ENCODE data around the gene CRLF1. TPM values are rescaled to one million over a fixed set of nuclear protein-coding genes. Genes with fewer than 3 reads are reported as not detected.

The CRLF1 gene
- total RNA-seq, 1 donor from 2014 or later: 55.3 TPM

DNA sequence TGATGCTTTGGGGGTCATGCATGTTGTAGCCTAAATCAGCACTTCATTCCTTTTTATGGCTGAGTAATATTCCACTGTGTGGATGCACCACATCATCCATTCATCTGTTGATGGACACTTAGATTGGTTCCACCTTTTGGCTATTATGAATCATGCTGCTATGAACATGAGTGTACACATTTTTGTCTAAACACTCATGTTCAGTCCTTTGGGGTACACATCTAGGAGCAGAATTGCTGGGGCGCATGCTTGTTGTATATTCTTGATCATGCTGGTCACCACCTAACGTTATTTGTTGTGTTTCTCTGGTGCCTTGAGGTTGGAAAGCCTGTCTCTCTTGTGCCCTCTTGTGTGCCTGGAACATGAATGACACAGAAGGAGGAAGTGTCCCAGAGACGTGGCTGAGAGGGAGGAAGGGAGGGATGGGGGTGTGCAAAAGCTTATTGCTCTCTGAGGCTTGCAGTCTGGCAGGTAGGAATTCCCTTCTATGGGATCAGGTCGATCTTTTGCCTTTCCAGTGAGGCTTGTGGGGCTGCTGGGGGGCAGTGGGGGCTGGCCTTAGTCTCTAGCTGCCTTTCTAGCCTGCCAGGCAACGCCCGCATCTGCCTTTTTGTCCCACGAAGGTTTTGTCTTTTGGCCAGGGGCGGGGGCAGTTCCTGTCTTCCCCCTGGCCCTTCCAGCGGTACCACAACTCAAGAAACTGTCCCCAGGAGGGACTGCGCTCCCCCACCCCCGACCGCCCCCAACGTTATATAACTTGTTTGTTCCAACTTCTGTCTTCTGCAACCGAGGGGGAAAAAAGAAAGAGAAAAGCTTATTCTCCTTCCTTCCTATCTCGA is 37.8 kb upstream of the CRLF1 start:
- Mint-ChIP-seq H3K27ac (ENCODE audit: unreplicated experiment) (no peak overlapping the region), H3K9me3 (ENCODE audit: unreplicated experiment) (peaks cover 2% of the 10 kb centered on the region), H3K4me3 (ENCODE audit: unreplicated experiment) (no peak overlapping the region), H3K27me3 (ENCODE audit: unreplicated experiment) (no peaks in the 10 kb centered on the region), H3K36me3 (ENCODE audit: unreplicated experiment) (peaks cover 4% of the 10 kb centered on the region), H3K4me1 (ENCODE audit: low read depth, unreplicated experiment) (peaks cover 9% of the 10 kb centered on the region)
- no peak for DNase-seq
- TF ChIP-seq, protein P1, sequence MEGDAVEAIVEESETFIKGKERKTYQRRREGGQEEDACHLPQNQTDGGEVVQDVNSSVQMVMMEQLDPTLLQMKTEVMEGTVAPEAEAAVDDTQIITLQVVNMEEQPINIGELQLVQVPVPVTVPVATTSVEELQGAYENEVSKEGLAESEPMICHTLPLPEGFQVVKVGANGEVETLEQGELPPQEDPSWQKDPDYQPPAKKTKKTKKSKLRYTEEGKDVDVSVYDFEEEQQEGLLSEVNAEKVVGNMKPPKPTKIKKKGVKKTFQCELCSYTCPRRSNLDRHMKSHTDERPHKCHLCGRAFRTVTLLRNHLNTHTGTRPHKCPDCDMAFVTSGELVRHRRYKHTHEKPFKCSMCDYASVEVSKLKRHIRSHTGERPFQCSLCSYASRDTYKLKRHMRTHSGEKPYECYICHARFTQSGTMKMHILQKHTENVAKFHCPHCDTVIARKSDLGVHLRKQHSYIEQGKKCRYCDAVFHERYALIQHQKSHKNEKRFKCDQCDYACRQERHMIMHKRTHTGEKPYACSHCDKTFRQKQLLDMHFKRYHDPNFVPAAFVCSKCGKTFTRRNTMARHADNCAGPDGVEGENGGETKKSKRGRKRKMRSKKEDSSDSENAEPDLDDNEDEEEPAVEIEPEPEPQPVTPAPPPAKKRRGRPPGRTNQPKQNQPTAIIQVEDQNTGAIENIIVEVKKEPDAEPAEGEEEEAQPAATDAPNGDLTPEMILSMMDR (IDR thresholded peaks at IDR 0.05; ENCODE audit: partially characterized antibody, unreplicated experiment): no peak

- Mint-ChIP-seq H3K27me3 (ENCODE audit: unreplicated experiment) (peaks cover 7% of the 10 kb centered on the region), H3K9me3 (ENCODE audit: unreplicated experiment) (peaks cover 6% of the 10 kb centered on the region), H3K4me1 (ENCODE audit: low read depth, unreplicated experiment) (peaks cover 9% of the 10 kb centered on the region), H3K36me3 (ENCODE audit: unreplicated experiment) (no peaks in the 10 kb centered on the region), H3K4me3 (ENCODE audit: unreplicated experiment) (no peak overlapping the region), H3K27ac (ENCODE audit: unreplicated experiment) (no peak overlapping the region)
- TF ChIP-seq, protein P1 (IDR thresholded peaks at IDR 0.05; ENCODE audit: partially characterized antibody, unreplicated experiment): no peak
- DNase-seq: no peak
Observed at GRCh38 chr19:18639706-18640243, 33.2 kb upstream of the CRLF1 start.

DNA sequence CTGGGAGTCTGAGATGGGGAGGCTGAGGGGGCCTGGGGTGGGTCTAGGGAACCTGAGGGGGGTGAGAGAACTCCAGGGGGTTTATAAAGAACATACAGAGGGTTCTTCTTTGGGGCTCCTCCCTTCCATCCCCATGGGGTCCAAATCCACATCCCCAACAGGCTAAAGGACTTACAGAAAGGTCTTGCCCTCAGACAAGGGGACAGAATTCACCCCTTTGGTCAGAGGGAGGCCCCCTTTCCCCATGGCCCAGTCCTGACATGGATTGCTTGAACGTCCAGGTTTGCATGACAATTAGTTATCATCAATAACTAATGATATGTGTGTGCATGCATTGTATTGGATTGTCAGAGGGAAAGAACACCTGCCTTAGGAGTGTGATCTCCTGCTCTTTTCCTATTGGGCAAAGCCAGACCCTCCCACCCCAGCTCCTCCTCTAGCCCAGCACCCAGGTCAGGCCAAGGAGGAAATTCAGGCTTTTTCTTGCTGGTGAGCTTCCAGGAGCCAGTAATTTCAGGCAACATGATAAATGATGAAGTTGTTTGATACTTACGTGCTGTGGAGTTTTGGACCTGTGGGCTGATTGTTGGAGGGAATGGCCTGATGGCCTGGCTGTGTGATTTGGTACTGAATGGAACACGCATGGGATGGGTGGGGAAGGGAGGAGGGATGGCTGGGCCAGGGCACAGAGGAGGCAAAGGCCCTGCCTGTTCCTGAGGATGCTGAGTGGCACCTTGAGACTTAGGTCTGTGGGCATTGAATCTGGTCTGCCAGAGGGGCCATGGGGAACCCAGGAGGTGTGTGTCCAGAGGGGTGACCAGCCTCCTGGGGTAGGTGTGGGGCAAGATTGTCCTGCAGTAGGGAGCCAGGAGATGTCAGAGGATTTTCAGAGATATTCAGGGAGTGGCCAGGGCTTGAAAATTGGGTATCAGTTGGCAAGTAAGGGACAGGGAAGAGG is 31.4 kb upstream of the CRLF1 start:
- TF ChIP-seq, protein P1 (IDR thresholded peaks at IDR 0.05; ENCODE audit: partially characterized antibody, unreplicated experiment): no peak
- Mint-ChIP-seq H3K4me1 (ENCODE audit: low read depth, unreplicated experiment) (peaks cover 20% of the 10 kb centered on the region), H3K9me3 (ENCODE audit: unreplicated experiment) (peaks cover 20% of the 10 kb centered on the region), H3K27me3 (ENCODE audit: unreplicated experiment) (peaks cover 18% of the 10 kb centered on the region), H3K36me3 (ENCODE audit: unreplicated experiment) (no peaks in the 10 kb centered on the region), H3K27ac (ENCODE audit: unreplicated experiment) (no peak overlapping the region), H3K4me3 (ENCODE audit: unreplicated experiment) (peak overlapping the region; percentile 79)
- DNase-seq: no peak

GRCh38 chr19:18636969-18637629 is 30.5 kb upstream of the CRLF1 start, which contains the start of gene KLHL26:
Gene KLHL26, plus strand, starts transcription at chr19:18637028. Its CDS starts 27 bp downstream, at chr19:18637055.
- no peak for DNase-seq
- H3K9me3 Mint-ChIP-seq (ENCODE audit: unreplicated experiment): peaks cover 20% of the 10 kb centered on the region
- H3K4me3 Mint-ChIP-seq (ENCODE audit: unreplicated experiment): peak within 1 kb of the TSS; percentile 79
- peaks cover 18% of the 10 kb centered on the region for H3K27me3 Mint-ChIP-seq (ENCODE audit: unreplicated experiment)
- TF ChIP-seq, protein P1 (IDR thresholded peaks at IDR 0.05; ENCODE audit: partially characterized antibody, unreplicated experiment): no peak
- no peaks in the 10 kb centered on the region for H3K36me3 Mint-ChIP-seq (ENCODE audit: unreplicated experiment)
- H3K4me1 Mint-ChIP-seq (ENCODE audit: low read depth, unreplicated experiment): peaks cover 20% of the 10 kb centered on the region
- peak within 1 kb of the TSS; percentile 22 for H3K27ac Mint-ChIP-seq (ENCODE audit: unreplicated experiment)

All from glutamatergic neuron (in vitro differentiated cells).